GM12878 (cell line): ENCODE results near the gene GARNL3. TPM values are rescaled to one million over a fixed set of nuclear protein-coding genes. Genes with fewer than 3 reads are reported as not detected.

Experiments
- ATAC-seq: fragments of 200-7000 bp; cut with Tn5 transposase; 3 replicates; pipeline ENCODE4 v1.9.1; 2020; ENCODE audit warnings: mild to moderate bottlenecking, moderate library complexity
- BruUV-seq: library from RNA; stranded (reverse); fragments of 400-500 nt; replicated peaks from 2 replicates; lab custom pipeline; 2021; lab: Mats Ljungman, UMichigan
- CTCF ChIA-PET: fragments of 300-600 bp; sonication (Branson Sonifier 250); formaldehyde crosslinking; extraction: SDS; loops from one replicate; lab custom pipeline; 2021; ENCODE audit warnings: inconsistent platforms; lab: Yijun Ruan, JAX
- POLR2A ChIA-PET: fragments of 350-600 bp; formaldehyde crosslinking; extraction: SDS; loops from one replicate; lab custom pipeline; 2021; ENCODE audit warnings: inconsistent platforms; lab: Charles Lee
- RAD21 ChIA-PET: fragments of 300-600 bp; sonication (Branson Sonifier 250); formaldehyde crosslinking; loops from one replicate; lab custom pipeline; 2023; ENCODE audit warnings: antibody characterized with exemption; ENCODE audit not compliant: unreplicated experiment; lab: Charles Lee
- SMC1A ChIA-PET: fragments of 300-600 bp; sonication (Branson Sonifier 250); formaldehyde crosslinking; loops from one replicate; lab custom pipeline; 2023; ENCODE audit not compliant: unreplicated experiment, uncharacterized antibody; lab: Charles Lee
- DNase-seq: peaks from one replicate; pipeline ENCODE4 v3.0.0-alpha.2; 2011; ENCODE audit warnings: low read depth, low spot score
- FAIRE-seq: peaks from 3 replicates; lab custom pipeline; 2011; peaks lifted over from hg19 to GRCh38; lab: Jason Lieb, UNC
- H2AFZ ChIP-seq: 2 replicates; pipeline ENCODE4 v1.6.0; 2011; ENCODE audit warnings: low read depth, low read length, control low read depth; ENCODE audit not compliant: control insufficient read depth
- H3K27ac ChIP-seq: 2 replicates; pipeline ENCODE4 v1.5.1; 2011; ENCODE audit warnings: control low read depth; ENCODE audit not compliant: control insufficient read depth, insufficient read depth
- H3K27me3 ChIP-seq, 2 experiments: replicated peaks in 1 of 2; 2 replicates each; pipeline versions ENCODE4 v1.6.0 to v1.6.1; 2011; ENCODE audit warnings: low read length in 1 of 2; ENCODE audit not compliant: control insufficient read depth in 2 of 2, insufficient read depth in 2 of 2
- H3K36me3 ChIP-seq, 2 experiments: 2 replicates each; pipeline ENCODE4 v1.5.1; 2011; ENCODE audit warnings: low read length in 1 of 2; ENCODE audit not compliant: control insufficient read depth in 2 of 2, insufficient read depth in 2 of 2
- H3K4me1 ChIP-seq: 2 replicates; pipeline ENCODE4 v1.6.1; 2011; ENCODE audit warnings: mild to moderate bottlenecking, low read length, moderate library complexity, mixed read lengths; ENCODE audit not compliant: control insufficient read depth, insufficient read depth
- H3K4me2 ChIP-seq: 2 replicates; pipeline ENCODE4 v1.6.0; 2011; ENCODE audit warnings: control low read depth; ENCODE audit not compliant: control insufficient read depth, insufficient read depth
- H3K4me3 ChIP-seq: fragments of 200-600 bp; sonication (generic); 2 replicates; pipeline ENCODE4 v1.5.1; 2016
- H3K79me2 ChIP-seq: 2 replicates; pipeline ENCODE4 v1.6.0; 2011; ENCODE audit warnings: low read length; ENCODE audit not compliant: control insufficient read depth, insufficient read depth
- H3K9ac ChIP-seq: 2 replicates; pipeline ENCODE4 v1.8.0; 2011; ENCODE audit warnings: low read length, control low read depth, mixed read lengths; ENCODE audit not compliant: control insufficient read depth, insufficient read depth
- H3K9me3 ChIP-seq: replicated peaks from 3 replicates; pipeline ENCODE4 v1.5.1; 2011; ENCODE audit warnings: mild to moderate bottlenecking, low read length; ENCODE audit not compliant: control insufficient read depth, insufficient read depth
- H4K20me1 ChIP-seq: 2 replicates; pipeline ENCODE4 v1.6.0; 2011; ENCODE audit not compliant: control insufficient read depth, insufficient read depth
- ATF3 ChIP-seq: IDR thresholded peaks from 2 replicates; pipeline ENCODE4 v1.6.1; 2011; ENCODE audit warnings: low read depth, mild to moderate bottlenecking, low read length, moderate library complexity, borderline replicate concordance; ENCODE audit errors: extremely low read depth
- BHLHE40 ChIP-seq, 2 experiments: fragments of 450-650 bp in 1 of 2; IDR thresholded peaks; 2 replicates each; pipeline ENCODE4 v1.6.1; 2011 to 2017; ENCODE audit warnings: low read depth in 2 of 2, borderline replicate concordance in 1 of 2, improper control_type of control experiment in 1 of 2, low read length in 1 of 2, mild to moderate bottlenecking in 1 of 2
- CBFB ChIP-seq: IDR thresholded peaks from 2 replicates; pipeline ENCODE4 v1.6.1; 2016; ENCODE audit warnings: antibody characterized with exemption, low read depth
- CBX5 ChIP-seq: sonication (generic); IDR thresholded peaks from 2 replicates; pipeline ENCODE4 v1.6.1; 2016; ENCODE audit warnings: low read depth, moderate library complexity, mild to moderate bottlenecking, inconsistent platforms
- CHD4 ChIP-seq: fragments of 200-600 bp; sonication (generic); IDR thresholded peaks from 2 replicates; pipeline ENCODE4 v1.6.1; 2016; ENCODE audit warnings: mild to moderate bottlenecking
- CREB1 ChIP-seq: IDR thresholded peaks from 2 replicates; pipeline ENCODE4 v1.6.1; 2012; ENCODE audit warnings: low read depth, mild to moderate bottlenecking, inconsistent platforms
- GATAD2B ChIP-seq: fragments of 450-650 bp; conservative IDR thresholded peaks from 2 replicates; pipeline ENCODE4 v1.6.1; 2017; ENCODE audit warnings: low read depth, mild to moderate bottlenecking, moderate library complexity
- HCFC1 ChIP-seq: fragments of 150-350 bp; IDR thresholded peaks from 2 replicates; pipeline ENCODE4 v1.6.1; 2014; ENCODE audit warnings: low read length
- MXI1 ChIP-seq: fragments of 150-350 bp; IDR thresholded peaks from 2 replicates; pipeline ENCODE4 v1.6.1; 2011; ENCODE audit warnings: low read depth, mild to moderate bottlenecking, inconsistent platforms, low read length, improper control_type of control experiment
- NBN ChIP-seq: fragments of 450-650 bp; IDR thresholded peaks from 2 replicates; pipeline ENCODE4 v1.6.1; 2016
- NR2C1 ChIP-seq: fragments of 450-650 bp; IDR thresholded peaks from 2 replicates; pipeline ENCODE4 v1.6.1; 2017; ENCODE audit warnings: antibody characterized with exemption, mild to moderate bottlenecking, moderate library complexity
- NR2F1 ChIP-seq: fragments of 450-650 bp; conservative IDR thresholded peaks from 2 replicates; pipeline ENCODE4 v1.6.1; 2017; ENCODE audit warnings: mild to moderate bottlenecking
- RELA ChIP-seq: fragments of 450-650 bp; IDR thresholded peaks from 2 replicates; pipeline ENCODE4 v1.8.0; 2014; ENCODE audit warnings: borderline replicate concordance; ENCODE audit not compliant: partially characterized antibody
- SIN3A ChIP-seq: IDR thresholded peaks from 2 replicates; pipeline ENCODE4 v1.6.1; 2012; ENCODE audit warnings: low read depth, low read length, improper control_type of control experiment
- STAT3 ChIP-seq: IDR thresholded peaks from 2 replicates; pipeline ENCODE4 v1.6.1; 2011; ENCODE audit warnings: low read depth, low read length, improper control_type of control experiment
- TAF1 ChIP-seq: IDR thresholded peaks from 2 replicates; pipeline ENCODE4 v1.6.1; 2011; ENCODE audit warnings: mild to moderate bottlenecking, low read depth, low read length, borderline replicate concordance
- TCF12 ChIP-seq: IDR thresholded peaks from 2 replicates; pipeline ENCODE4 v1.6.1; 2011; ENCODE audit warnings: low read depth, mild to moderate bottlenecking, low read length
- WGBS: methylation state at CpG from one replicate; pipeline ENCODE4 v1.1.6; 2016; ENCODE audit warnings: low lambda C conversion rate; ENCODE audit not compliant: insufficient replicate concordance, insufficient coverage; ENCODE audit errors: missing lambda C conversion rate; 5-methylcytosine and 5-hydroxymethylcytosine counted together
- in situ Hi-C: fragments of 300-500 bp; cut with MboI; formaldehyde crosslinking; loops from 9 replicates; pipeline ENCODE4 v1.14.3; 2018; ENCODE audit warnings: mixed read lengths
- intact Hi-C: fragments of 100-400 bp; cut with micrococcal nuclease; formaldehyde crosslinking; loops from one replicate; pipeline ENCODE4 v1.14.2; 2022; ENCODE audit not compliant: unreplicated experiment
- polyA plus RNA-seq, 11 experiments: library from polyadenylated mRNA; depleted of rRNA in 4 of 11; unstranded in 6 of 11; stranded (reverse) in 5 of 11; fragments of >200 nt; fragmentation: Nextera tagmentation in 4 of 11; fragmentation: Illumina TruSeq in 1 of 11; extraction: Ambion mirVana in 4 of 11; extraction: Trizol in 1 of 11; gene quantifications; 1 replicate in 1 of 11; 2 replicates in 10 of 11; pipeline versions ENCODE4 v1.2.1 to v1.2.3, GENCODE V29; 2011 to 2016; ENCODE audit warnings: inconsistent platforms in 2 of 11, missing spikeins in 2 of 11, low read depth in 1 of 11
- total RNA-seq, 4 experiments: library from RNA; depleted of rRNA in 3 of 4; stranded (reverse); fragments of >200 nt in 3 of 4; fragmentation: Illumina TruSeq in 1 of 4; extraction: Trizol in 1 of 4; gene quantifications; 2 replicates each; pipeline versions ENCODE4 v1.2.1 to v1.2.3, GENCODE V29; 2013 to 2021
- TF ChIP-seq, protein P1 (sequence below): IDR thresholded peaks from 2 replicates; pipeline ENCODE4 v1.6.1; 2012; ENCODE audit warnings: low read depth, low read length, improper control_type of control experiment
- TF ChIP-seq, protein P2 (sequence below): IDR thresholded peaks from 2 replicates; pipeline ENCODE4 v1.6.1; 2011; ENCODE audit warnings: borderline replicate concordance, low read depth, mild to moderate bottlenecking, moderate library complexity, mixed read lengths, low read length; ENCODE audit not compliant: insufficient read depth; ENCODE audit errors: extremely low read length
- TF ChIP-seq, protein P3 (sequence below): fragments of 150-350 bp; IDR thresholded peaks from 2 replicates; pipeline ENCODE4 v1.6.1; 2014; ENCODE audit warnings: mild to moderate bottlenecking, low read depth, low read length

The GARNL3 gene
- total and polyA plus RNA-seq, 10 of the 15 experiments (the other 5 are each of a cell fraction or from before 2014, with no cell fraction given), result 0.89 to 13.2 (median 6.3) TPM

GRCh38 chr9:127423934-127424675 lies 159.5 kb downstream of the GARNL3 start, which contains the start of gene ZNF79:
TSS of gene ZNF79 (plus strand) at chr9:127424382. CDS start at chr9:127424788, 406 bp downstream.
- H3K27ac ChIP-seq, result peak within 1 kb of the TSS; percentile 88
- ChIA-PET POLR2A (interaction anchor here (0.5 to 2.8 kb wide), 6 partner anchors 19 to 559 kb away, joined by 3 to 26 read pairs (median 4); partner anchors contain the start of genes LRSAM1, RPL12 and SLC2A8), RAD21 (interaction anchor here (0.9 to 1.2 kb wide), 3 partner anchors 28 to 35 kb away, joined by 3 read pairs; no protein-coding TSS in a partner anchor), CTCF (interaction anchor here (0.6 to 2.5 kb wide), 8 partner anchors 25 to 310 kb away, joined by 3 to 8 read pairs (median 4); partner anchors contain the start of genes LRSAM1, RPL12 and SLC2A8), SMC1A (interaction anchor here (0.8 to 2.0 kb wide), 5 partner anchors 24 to 35 kb away, joined by 3 to 7 read pairs (median 4); partner anchors contain the start of genes LRSAM1, RPL12 and SLC2A8)
- H3K27me3 ChIP-seq, result no peaks in the 10 kb centered on the region
- DNase-seq, result peak; percentile 72
- intact Hi-C loops, result loop anchor here (5.0 to 10.0 kb wide), 2 partner anchors 112 to 479 kb away; no protein-coding TSS in a partner anchor
- peak within 1 kb of the TSS; percentile 92 for H3K4me2 ChIP-seq
- H3K9me3 ChIP-seq, result no peaks in the 10 kb centered on the region
- H4K20me1 ChIP-seq, result no peaks in the 10 kb centered on the region
- peak within 1 kb of the TSS; percentile 90 for H3K4me3 ChIP-seq
- peaks cover 44% of the 10 kb centered on the region for H3K79me2 ChIP-seq
- in situ Hi-C loops, result no loop called here
- ATAC-seq, result peak; percentile 94
- WGBS, result under 1% methylated on average over 54 of the region's 54 CpGs
- FAIRE-seq, result peak; percentile 100
- H3K36me3 ChIP-seq, result no peaks in the 10 kb centered on the region; a peak in 2 of 4 replicates
- H3K4me1 ChIP-seq, result peaks cover 13% of the 10 kb centered on the region
- no TSS peak for BruUV-seq
- peak within 1 kb of the TSS; percentile 99 for H2AFZ ChIP-seq
- H3K9ac ChIP-seq, result peak within 1 kb of the TSS; percentile 99
- TF ChIP-seq CBFB, result no peak
- TF ChIP-seq, protein P1, sequence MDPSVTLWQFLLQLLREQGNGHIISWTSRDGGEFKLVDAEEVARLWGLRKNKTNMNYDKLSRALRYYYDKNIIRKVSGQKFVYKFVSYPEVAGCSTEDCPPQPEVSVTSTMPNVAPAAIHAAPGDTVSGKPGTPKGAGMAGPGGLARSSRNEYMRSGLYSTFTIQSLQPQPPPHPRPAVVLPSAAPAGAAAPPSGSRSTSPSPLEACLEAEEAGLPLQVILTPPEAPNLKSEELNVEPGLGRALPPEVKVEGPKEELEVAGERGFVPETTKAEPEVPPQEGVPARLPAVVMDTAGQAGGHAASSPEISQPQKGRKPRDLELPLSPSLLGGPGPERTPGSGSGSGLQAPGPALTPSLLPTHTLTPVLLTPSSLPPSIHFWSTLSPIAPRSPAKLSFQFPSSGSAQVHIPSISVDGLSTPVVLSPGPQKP, result peak; percentile 93
- peak; percentile 45; the same call in 1 of the 2 replicates for TF ChIP-seq NR2F1
- peak; percentile 57; the same call in 1 of the 2 replicates for TF ChIP-seq TCF12
- TF ChIP-seq CREB1, result peak; percentile 98
- peak; percentile 76; the same call in 1 of the 2 replicates for TF ChIP-seq SIN3A
- TF ChIP-seq, protein P2, sequence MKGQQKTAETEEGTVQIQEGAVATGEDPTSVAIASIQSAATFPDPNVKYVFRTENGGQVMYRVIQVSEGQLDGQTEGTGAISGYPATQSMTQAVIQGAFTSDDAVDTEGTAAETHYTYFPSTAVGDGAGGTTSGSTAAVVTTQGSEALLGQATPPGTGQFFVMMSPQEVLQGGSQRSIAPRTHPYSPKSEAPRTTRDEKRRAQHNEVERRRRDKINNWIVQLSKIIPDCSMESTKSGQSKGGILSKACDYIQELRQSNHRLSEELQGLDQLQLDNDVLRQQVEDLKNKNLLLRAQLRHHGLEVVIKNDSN, result no peak
- TF ChIP-seq CHD4, result no peak
- TF ChIP-seq, protein P3, sequence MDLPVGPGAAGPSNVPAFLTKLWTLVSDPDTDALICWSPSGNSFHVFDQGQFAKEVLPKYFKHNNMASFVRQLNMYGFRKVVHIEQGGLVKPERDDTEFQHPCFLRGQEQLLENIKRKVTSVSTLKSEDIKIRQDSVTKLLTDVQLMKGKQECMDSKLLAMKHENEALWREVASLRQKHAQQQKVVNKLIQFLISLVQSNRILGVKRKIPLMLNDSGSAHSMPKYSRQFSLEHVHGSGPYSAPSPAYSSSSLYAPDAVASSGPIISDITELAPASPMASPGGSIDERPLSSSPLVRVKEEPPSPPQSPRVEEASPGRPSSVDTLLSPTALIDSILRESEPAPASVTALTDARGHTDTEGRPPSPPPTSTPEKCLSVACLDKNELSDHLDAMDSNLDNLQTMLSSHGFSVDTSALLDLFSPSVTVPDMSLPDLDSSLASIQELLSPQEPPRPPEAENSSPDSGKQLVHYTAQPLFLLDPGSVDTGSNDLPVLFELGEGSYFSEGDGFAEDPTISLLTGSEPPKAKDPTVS, result no peak
- TF ChIP-seq RELA, result peak; percentile 34
- TF ChIP-seq GATAD2B, result 0 out of 2 replicates have a peak, but pooled peaks have one; percentile 37
- TF ChIP-seq NR2C1, result 0 out of 2 replicates have a peak, but pooled peaks have one; percentile 20
- TF ChIP-seq ATF3, result peak; percentile 83
- no peak for TF ChIP-seq STAT3
- TF ChIP-seq BHLHE40 (IDR thresholded peaks at IDR 0.05; ENCODE audit: borderline replicate concordance in 1 of 2, low read depth in 2 of 2, low read length in 1 of 2), result 0 out of 4 replicates have a peak, but pooled peaks of 1 of the 2 experiments have one; percentile 44
- peak; percentile 36; the same call in 1 of the 2 replicates for TF ChIP-seq NBN
- no peak for TF ChIP-seq CBX5
- peak; percentile 84 for TF ChIP-seq HCFC1
- TF ChIP-seq MXI1, result peak; percentile 79
- peak; percentile 72 for TF ChIP-seq TAF1
